IMR-90 (cell line): ENCODE measurements around the gene PPM1L. TPM values are rescaled to one million over a fixed set of nuclear protein-coding genes. Genes with fewer than 3 reads are reported as not detected.

Experiments used
- ATAC-seq: fragments of 200-7000 bp; cut with Tn5 transposase; 2 replicates; pipeline ENCODE4 v1.9.1; 2020; ENCODE audit warnings: low read depth, mild to moderate bottlenecking, moderate library complexity
- Bru-seq: library from RNA; stranded (reverse); fragments of 400-500 nt; gene quantifications from one replicate; lab custom pipeline; 2021; lab: Mats Ljungman, UMichigan
- BruChase-seq, 2 experiments: library from RNA; stranded (reverse); fragments of 400-500 nt; gene quantifications; one replicate each; lab custom pipeline; 2021; lab: Mats Ljungman, UMichigan
- BruUV-seq: library from RNA; stranded (reverse); fragments of 400-500 nt; replicated peaks from 2 replicates; lab custom pipeline; 2021; lab: Mats Ljungman, UMichigan
- CTCF ChIA-PET: fragments of 300-600 bp; formaldehyde crosslinking; extraction: SDS; loops from one replicate; lab custom pipeline; 2021; ENCODE audit warnings: antibody characterized with exemption; lab: Yijun Ruan, JAX
- POLR2A ChIA-PET: fragments of 300-600 bp; sonication (Branson Sonifier 250); formaldehyde crosslinking; loops from one replicate; lab custom pipeline; 2022; ENCODE audit warnings: antibody characterized with exemption; ENCODE audit not compliant: unreplicated experiment; lab: Charles Lee
- DNase-seq: peaks from one replicate; pipeline ENCODE4 v3.0.0; 2013
- H2AFZ ChIP-seq: replicated peaks from 2 replicates; pipeline ENCODE3; 2013; ENCODE audit warnings: low read length, mild to moderate bottlenecking; ENCODE audit not compliant: poor library complexity
- H2AK5ac ChIP-seq: 2 replicates; pipeline ENCODE4 v1.6.1; 2013; ENCODE audit warnings: low read depth, low read length, inconsistent platforms
- H2AK9ac ChIP-seq: replicated peaks from 2 replicates; pipeline ENCODE3; 2013; ENCODE audit warnings: mild to moderate bottlenecking, low read depth, low read length, moderate library complexity; ENCODE audit not compliant: poor library complexity
- H2BK120ac ChIP-seq: 2 replicates; pipeline ENCODE4 v1.6.1; 2013; ENCODE audit warnings: low read depth, low read length, inconsistent platforms
- H2BK15ac ChIP-seq: 3 replicates; pipeline ENCODE4 v1.6.1; 2013; ENCODE audit warnings: low read depth, low read length, inconsistent platforms
- H2BK20ac ChIP-seq: 2 replicates; pipeline ENCODE4 v1.6.1; 2013; ENCODE audit warnings: low read depth, mild to moderate bottlenecking, inconsistent platforms, low read length, moderate library complexity
- H2BK5ac ChIP-seq: 2 replicates; pipeline ENCODE4 v1.6.1; 2013; ENCODE audit warnings: mild to moderate bottlenecking, low read depth, low read length, inconsistent platforms; ENCODE audit not compliant: poor library complexity, severe bottlenecking
- H3K14ac ChIP-seq: replicated peaks from 2 replicates; pipeline ENCODE4 v1.6.1; 2013; ENCODE audit warnings: low read depth, low read length, inconsistent platforms
- H3K18ac ChIP-seq: 2 replicates; pipeline ENCODE4 v1.6.1; 2013; ENCODE audit warnings: low read depth, low read length, control low read depth
- H3K23ac ChIP-seq: 2 replicates; pipeline ENCODE4 v1.6.1; 2013; ENCODE audit warnings: low read depth, low read length, inconsistent platforms
- H3K27ac ChIP-seq: 2 replicates; pipeline ENCODE4 v1.5.1; 2013; ENCODE audit warnings: mild to moderate bottlenecking, control low read depth, low read length; ENCODE audit not compliant: insufficient read depth
- H3K27me3 ChIP-seq: 2 replicates; pipeline ENCODE4 v1.6.1; 2013; ENCODE audit warnings: low read length; ENCODE audit not compliant: control insufficient read depth, insufficient read depth
- H3K36me3 ChIP-seq: 2 replicates; pipeline ENCODE4 v1.6.1; 2013; ENCODE audit warnings: low read length, mixed read lengths; ENCODE audit not compliant: control insufficient read depth, insufficient read depth
- H3K4ac ChIP-seq: 2 replicates; pipeline ENCODE4 v1.6.1; 2013; ENCODE audit warnings: low read depth, low read length, inconsistent platforms
- H3K4me1 ChIP-seq: 2 replicates; pipeline ENCODE4 v1.6.1; 2013; ENCODE audit warnings: low read length, mixed read lengths; ENCODE audit not compliant: control insufficient read depth, insufficient read depth
- H3K4me2 ChIP-seq: 2 replicates; pipeline ENCODE4 v1.6.1; 2013; ENCODE audit warnings: low read depth, mild to moderate bottlenecking, control low read depth, low read length, moderate library complexity
- H3K4me3 ChIP-seq: 2 replicates; pipeline ENCODE4 v1.5.1; 2013; ENCODE audit warnings: low read depth, mild to moderate bottlenecking, control low read depth, low read length, moderate library complexity; ENCODE audit not compliant: insufficient read depth
- H3K56ac ChIP-seq: 2 replicates; pipeline ENCODE4 v1.6.1; 2013; ENCODE audit warnings: low read length, inconsistent platforms; ENCODE audit not compliant: insufficient read depth; ENCODE audit errors: extremely low read depth
- H3K79me1 ChIP-seq, 2 experiments: 2 replicates each; pipeline ENCODE4 v1.6.1; 2013; ENCODE audit warnings: low read length in 2 of 2, inconsistent platforms in 1 of 2, low read depth in 1 of 2
- H3K9ac ChIP-seq: 2 replicates; pipeline ENCODE4 v1.6.1; 2013; ENCODE audit warnings: low read depth, low read length, control low read depth
- H3K9me1 ChIP-seq: 2 replicates; pipeline ENCODE4 v1.6.1; 2013; ENCODE audit warnings: low read length, inconsistent platforms; ENCODE audit not compliant: insufficient read depth
- H3K9me3 ChIP-seq: 2 replicates; pipeline ENCODE4 v1.6.1; 2013; ENCODE audit warnings: low read length; ENCODE audit not compliant: control insufficient read depth, insufficient read depth
- H4K20me1 ChIP-seq: 2 replicates; pipeline ENCODE4 v1.6.1; 2013; ENCODE audit warnings: low read length, inconsistent platforms; ENCODE audit not compliant: insufficient read depth
- H4K5ac ChIP-seq: 2 replicates; pipeline ENCODE4 v1.6.1; 2013; ENCODE audit warnings: mild to moderate bottlenecking, low read depth, low read length, control low read depth
- H4K8ac ChIP-seq, 2 experiments: 2 replicates each; pipeline ENCODE4 v1.6.1; 2013; ENCODE audit warnings: low read depth in 2 of 2, low read length in 2 of 2, control low read depth in 1 of 2, inconsistent platforms in 1 of 2
- H4K91ac ChIP-seq: 2 replicates; pipeline ENCODE4 v1.6.1; 2013; ENCODE audit warnings: low read depth, low read length, inconsistent platforms; ENCODE audit not compliant: insufficient read depth
- BHLHE40 ChIP-seq: fragments of 150-350 bp; IDR thresholded peaks from 2 replicates; pipeline ENCODE4 v1.6.1; 2016; ENCODE audit warnings: mild to moderate bottlenecking, low read depth, low read length
- CHD1 ChIP-seq: IDR thresholded peaks from 2 replicates; pipeline ENCODE4 v1.6.1; 2012; ENCODE audit warnings: low read depth, low read length, improper control_type of control experiment
- FOS ChIP-seq: fragments of 150-350 bp; IDR thresholded peaks from 2 replicates; pipeline ENCODE4 v1.6.1; 2016; ENCODE audit warnings: low read depth, low read length
- MAFK ChIP-seq: IDR thresholded peaks from 2 replicates; pipeline ENCODE4 v1.6.1; 2012; ENCODE audit warnings: low read depth, low read length, improper control_type of control experiment
- MAZ ChIP-seq: IDR thresholded peaks from 2 replicates; pipeline ENCODE4 v1.6.1; 2012; ENCODE audit warnings: low read depth, mild to moderate bottlenecking, low read length, improper control_type of control experiment, moderate library complexity, borderline replicate concordance
- MXI1 ChIP-seq: IDR thresholded peaks from 2 replicates; pipeline ENCODE4 v1.6.1; 2012; ENCODE audit warnings: low read depth, mild to moderate bottlenecking, low read length, moderate library complexity, borderline replicate concordance
- NFE2L2 ChIP-seq: fragments of 150-350 bp; IDR thresholded peaks from 2 replicates; pipeline ENCODE4 v1.6.1; 2016; ENCODE audit warnings: low read depth, mild to moderate bottlenecking, low read length
- POLR2A ChIP-seq: IDR thresholded peaks from 2 replicates; pipeline ENCODE4 v1.6.1; 2012; ENCODE audit warnings: mild to moderate bottlenecking, low read depth, low read length
- RAD21 ChIP-seq: IDR thresholded peaks from 2 replicates; pipeline ENCODE4 v1.6.1; 2012; ENCODE audit warnings: low read length, improper control_type of control experiment
- RCOR1 ChIP-seq: IDR thresholded peaks from 2 replicates; pipeline ENCODE4 v1.6.1; 2012; ENCODE audit warnings: mild to moderate bottlenecking, low read length, improper control_type of control experiment; ENCODE audit not compliant: insufficient replicate concordance
- RFX5 ChIP-seq: IDR thresholded peaks from 2 replicates; pipeline ENCODE4 v1.8.0; 2012; ENCODE audit warnings: low read depth, mild to moderate bottlenecking, low read length, moderate library complexity
- SMC3 ChIP-seq: fragments of 150-350 bp; IDR thresholded peaks from 2 replicates; pipeline ENCODE4 v1.6.1; 2016; ENCODE audit warnings: low read depth, mild to moderate bottlenecking, antibody characterized with exemption, low read length, moderate library complexity
- USF2 ChIP-seq: fragments of 150-350 bp; IDR thresholded peaks from 2 replicates; pipeline ENCODE4 v1.6.1; 2017; ENCODE audit warnings: mild to moderate bottlenecking, antibody characterized with exemption, low read length, low read depth
- WGBS, 2 experiments: methylation state at CpG; one replicate each; pipeline versions ENCODE4 v1.1.5 to v1.1.7; 2013; ENCODE audit warnings: missing lambda C conversion rate in 2 of 2; ENCODE audit not compliant: insufficient read length in 1 of 2; ENCODE audit errors: extremely low coverage in 2 of 2; 5-methylcytosine and 5-hydroxymethylcytosine counted together
- dilution Hi-C: fragments of 300-500 bp; cut with HindIII; formaldehyde crosslinking; loops from one replicate; pipeline ENCODE4 v1.14.3; 2018; ENCODE audit warnings: low sequenced_read_pairs; ENCODE audit not compliant: unreplicated experiment
- in situ Hi-C: fragments of 300-500 bp; cut with MboI; formaldehyde crosslinking; loops from 3 replicates; pipeline ENCODE4 v1.14.3; 2019; ENCODE audit warnings: low sequenced_read_pairs, inconsistent platforms, mixed read lengths
- intact Hi-C: fragments of 100-400 bp; cut with micrococcal nuclease; formaldehyde crosslinking; loops from 2 replicates; pipeline ENCODE4 v1.10.0; 2022
- long read RNA-seq: library from polyadenylated mRNA; unstranded; transcript quantifications from one replicate; pipeline ENCODE4 v2.0.0, GENCODE V29; 2021; ENCODE audit not compliant: unreplicated experiment
- polyA plus RNA-seq, 3 experiments: library from polyadenylated mRNA; depleted of rRNA; stranded (reverse); fragments of >200 nt; gene quantifications; 2 replicates each; pipeline ENCODE4 v1.2.3, GENCODE V29; 2012; ENCODE audit warnings: low replicate concordance in 1 of 3
- total RNA-seq: library from RNA; depleted of rRNA; stranded (reverse); fragments of >200 nt; gene quantifications from 2 replicates; pipeline ENCODE4 v1.2.3, GENCODE V29; 2012; rRNA removed

PPM1L gene
- total RNA-seq (0.18 and 0.28 TPM in 2 replicates), polyA plus RNA-seq (2012; rRNA removed) (0.09 and 0.14 TPM in 2 replicates), Bru-seq, nascent RNA (percentile 27 among the genes with signal in this experiment), BruChase-seq, experiment 1, labeled RNA remaining after a 6-hour chase (percentile 26 among the genes with signal in this experiment), BruChase-seq, experiment 2, labeled RNA remaining after a 2-hour chase (percentile 26 among the genes with signal in this experiment)
- polyA plus RNA-seq (2012; cell fraction: cytosol; rRNA removed), result 0.02 and 0.09 TPM in 2 replicates
- polyA plus RNA-seq (2012; cell fraction: nucleus; rRNA removed; ENCODE audit: low replicate concordance), result 0.03 and 0.06 TPM in 2 replicates
- long read RNA-seq, partial matches to known transcripts, result 0 of 1 reads
- long read RNA-seq, other reads (novel, unspliced or antisense), result 1 of 1 reads

- Histone ChIP-seq H3K9me1 (no peaks in the 10 kb centered on the region; the same call in 1 of the 2 replicates), H3K56ac (peak within 1 kb of the TSS; percentile 11; the same call in 1 of the 2 replicates), H3K4me1 (no peaks in the 10 kb centered on the region), H4K20me1 (no peaks in the 10 kb centered on the region), H2BK120ac (peak within 1 kb of the TSS; percentile 71), H4K8ac (peak within 1 kb of the TSS; percentile 42 to 70; a peak in 3 of 4 replicates), H3K23ac (0 out of 2 replicates have a peak within 1 kb of the TSS, but pooled peaks have one; percentile 47), H2AK5ac (no peak within 1 kb of the TSS), H3K4me2 (peak within 1 kb of the TSS; percentile 97), H3K27ac (peak within 1 kb of the TSS; percentile 48), H4K5ac (no peak within 1 kb of the TSS), H2BK5ac (no peak within 1 kb of the TSS), H3K27me3 (peaks cover 12% of the 10 kb centered on the region), H3K18ac (no peak within 1 kb of the TSS), H3K9ac (peak within 1 kb of the TSS; percentile 36), H3K36me3 (no peaks in the 10 kb centered on the region), H3K79me1 (no peaks in the 10 kb centered on the region), H2BK15ac (peak within 1 kb of the TSS; percentile 8; the same call in 1 of the 3 replicates), H3K14ac (peak within 1 kb of the TSS; percentile 41; the same call in 1 of the 2 replicates), H2AFZ (peak within 1 kb of the TSS; percentile 89), H2BK20ac (no peak within 1 kb of the TSS), H3K4me3 (peak within 1 kb of the TSS; percentile 61), H2AK9ac (peak within 1 kb of the TSS; percentile 22), H3K4ac (0 out of 2 replicates have a peak within 1 kb of the TSS, but pooled peaks have one; percentile 17), H4K91ac (no peak within 1 kb of the TSS), H3K9me3 (no peaks in the 10 kb centered on the region)
- CTCF ChIA-PET, result no interaction called here
- no peak for TF ChIP-seq NFE2L2
- TF ChIP-seq FOS, result no peak
- TF ChIP-seq BHLHE40, result no peak
- TF ChIP-seq POLR2A, result no peak
- TF ChIP-seq RCOR1, result no peak
- no peak for TF ChIP-seq RFX5
- no peak for TF ChIP-seq MAFK
- no peak for TF ChIP-seq MXI1
- no peak for TF ChIP-seq SMC3
- TF ChIP-seq CHD1, result no peak
- no peak for TF ChIP-seq RAD21
- no peak for TF ChIP-seq MAZ
- TF ChIP-seq USF2, result no peak
- WGBS, 2 experiments, result 1% methylated on average over 23 of the region's 64 CpGs; no CpG with 5 or more reads in 1 of the 2 experiments
- dilution Hi-C loops, result no loop called here
- in situ Hi-C loops, result no loop called here
- POLR2A ChIA-PET, result no interaction called here
- no TSS peak for BruUV-seq
- peak; percentile 12 for DNase-seq
- peak; percentile 19 for ATAC-seq
- intact Hi-C loops, result loop anchor here (2.0 to 5.0 kb wide), 4 partner anchors 186 to 665 kb away; partner anchors contain the start of genes KPNA4 and NMD3
Observed at GRCh38 chr3:160755776-160756304, at the start of gene PPM1L. Gene PPM1L (plus strand): TSS chr3:160756231.
